Neural crest cell (in vitro differentiated cells): ENCODE data around the gene SFXN2. TPM values are rescaled to one million over a fixed set of nuclear protein-coding genes. Genes with fewer than 3 reads are reported as not detected.
A peak's percentile ranks its signal among the peaks of the same experiment; 100 is the strongest.
"Not testable (repeated sequence)": the region's sequence is repeated elsewhere in the genome, so short reads cannot be mapped to it uniquely, and the experiment has no call there.

Experiments
- DNase-seq: peaks from one replicate; pipeline ENCODE4 v3.0.0; 2021; ENCODE audit warnings: low read depth, mixed read lengths, low spot score
- H3K27ac Mint-ChIP-seq: one replicate; pipeline ENCODE4 v1.8.0; 2021; ENCODE audit warnings: mild to moderate bottlenecking, mixed read lengths; ENCODE audit not compliant: unreplicated experiment
- H3K27me3 Mint-ChIP-seq: 2 replicates; pipeline ENCODE4 v1.8.0; 2021; ENCODE audit warnings: low read depth, mild to moderate bottlenecking, mixed read lengths
- H3K36me3 Mint-ChIP-seq: 2 replicates; pipeline ENCODE4 v1.8.0; 2021; ENCODE audit warnings: low read depth, mild to moderate bottlenecking, mixed read lengths
- H3K4me1 Mint-ChIP-seq: 2 replicates; pipeline ENCODE4 v1.8.0; 2021; ENCODE audit warnings: mixed read lengths
- H3K4me3 Mint-ChIP-seq: one replicate; pipeline ENCODE4 v1.8.0; 2021; ENCODE audit warnings: mild to moderate bottlenecking, mixed read lengths
- H3K9me3 Mint-ChIP-seq: 2 replicates; pipeline ENCODE4 v1.8.0; 2021; ENCODE audit warnings: mixed read lengths
- CTCF ChIP-seq: fragments of 200-600 bp; sonication (generic); conservative IDR thresholded peaks from 2 replicates; pipeline ENCODE4 v1.5.0; 2021; ENCODE audit warnings: antibody characterized with exemption, mild to moderate bottlenecking
- long read RNA-seq: library from polyadenylated mRNA; unstranded; transcript quantifications from one replicate; pipeline ENCODE4 v2.0.0, GENCODE V29; 2020
- total RNA-seq: library from RNA; stranded (reverse); gene quantifications from 2 replicates; pipeline ENCODE4 v1.2.1, GENCODE V29; 2021

Gene SFXN2
- total RNA-seq = 36.6 and 38.2 TPM in 2 replicates
- long read RNA-seq, full-length matches to known transcripts = 5 of 16 reads
- long read RNA-seq, partial matches to known transcripts = 6 of 16 reads
- long read RNA-seq, other reads (novel, unspliced or antisense) = 5 of 16 reads

GRCh38 chr10:102714621-102715455, at the start of gene SFXN2:
SFXN2 (plus strand) TSS chr10:102714636; CDS start chr10:102726637, 12,001 bp downstream.
- no peak for DNase-seq
- TF ChIP-seq CTCF = no peak

GRCh38 chr10:102665904-102666509, 48.4 kb upstream of the SFXN2 start:
- H3K4me1 Mint-ChIP-seq = peaks cover 44% of the 10 kb centered on the region
- H3K27me3 Mint-ChIP-seq = no peaks in the 10 kb centered on the region
- no peaks in the 10 kb centered on the region for H3K9me3 Mint-ChIP-seq
- no peak overlapping the region for H3K27ac Mint-ChIP-seq
- no peaks in the 10 kb centered on the region for H3K36me3 Mint-ChIP-seq
- H3K4me3 Mint-ChIP-seq = peak overlapping the region; percentile 32
- no peak for TF ChIP-seq CTCF
- DNase-seq = no peak

More at GRCh38 chr10:102714621-102715455, at the start of gene SFXN2:
- Mint-ChIP-seq H3K4me1 (peaks cover 69% of the 10 kb centered on the region), H3K4me3 (peak within 1 kb of the TSS; percentile 93), H3K27ac (peak within 1 kb of the TSS; percentile 99), H3K27me3 (no peaks in the 10 kb centered on the region), H3K9me3 (no peaks in the 10 kb centered on the region), H3K36me3 (no peaks in the 10 kb centered on the region)

GRCh38 chr10:102667411-102667810, 47.0 kb upstream of the SFXN2 start:
- H3K4me3 Mint-ChIP-seq = peak overlapping the region; percentile 80
- peak overlapping the region; percentile 82 for H3K27ac Mint-ChIP-seq
- not testable (repeated sequence) for DNase-seq, H3K27me3 Mint-ChIP-seq, H3K36me3 Mint-ChIP-seq, H3K9me3 Mint-ChIP-seq
- peaks cover 38% of the 10 kb centered on the region for H3K4me1 Mint-ChIP-seq

GRCh38 chr10:102668326-102669107, 45.9 kb upstream of the SFXN2 start:
- no peak for DNase-seq

More at GRCh38 chr10:102668326-102669107, 45.9 kb upstream of the SFXN2 start:
- H3K27me3 Mint-ChIP-seq = no peaks in the 10 kb centered on the region
- no peaks in the 10 kb centered on the region for H3K36me3 Mint-ChIP-seq
- H3K4me1 Mint-ChIP-seq = peaks cover 49% of the 10 kb centered on the region
- TF ChIP-seq CTCF = no peak
- H3K9me3 Mint-ChIP-seq = no peaks in the 10 kb centered on the region
- no peak overlapping the region for H3K27ac Mint-ChIP-seq
- H3K4me3 Mint-ChIP-seq = peak overlapping the region; percentile 80
